ENCODE data around the gene CUX1.
"Not testable (repeated sequence)": the region's sequence is repeated elsewhere in the genome, so short reads cannot be mapped to it uniquely, and the experiment has no call there.

The CUX1 gene

GRCh38 chr7:102154425-102154824 lies 337.0 kb downstream of the CUX1 start:
- no peak for DNase-seq

GRCh38 chr7:102155821-102156441 lies 338.5 kb downstream of the CUX1 start:
- no peak for DNase-seq

GRCh38 chr7:102156867-102157266 lies 339.4 kb downstream of the CUX1 start:
- no peak for DNase-seq

- no peak for DNase-seq
These were observed 347.7 kb downstream of the CUX1 start for GRCh38 chr7:102165136-102165535.

DNA sequence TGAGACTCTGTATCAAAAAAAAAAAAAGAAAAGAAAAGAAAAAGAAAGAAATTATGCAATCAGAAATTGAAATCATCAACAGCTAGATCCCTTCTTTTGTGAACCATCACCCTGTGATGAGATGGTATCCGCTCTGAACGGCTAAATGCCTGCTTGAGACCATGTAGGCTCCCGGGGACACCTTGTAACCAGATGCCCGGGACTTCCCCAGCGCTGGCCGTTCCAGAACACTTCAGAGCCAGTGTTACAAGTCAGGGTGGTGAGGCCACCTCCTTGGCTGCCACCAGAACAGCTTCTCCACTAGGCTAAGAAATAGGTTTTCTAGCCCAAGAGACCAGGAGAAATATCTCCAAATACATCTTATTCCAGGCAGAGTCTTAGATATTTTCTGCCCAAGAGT lies 349.8 kb downstream of the CUX1 start:
- no peak for DNase-seq

DNA sequence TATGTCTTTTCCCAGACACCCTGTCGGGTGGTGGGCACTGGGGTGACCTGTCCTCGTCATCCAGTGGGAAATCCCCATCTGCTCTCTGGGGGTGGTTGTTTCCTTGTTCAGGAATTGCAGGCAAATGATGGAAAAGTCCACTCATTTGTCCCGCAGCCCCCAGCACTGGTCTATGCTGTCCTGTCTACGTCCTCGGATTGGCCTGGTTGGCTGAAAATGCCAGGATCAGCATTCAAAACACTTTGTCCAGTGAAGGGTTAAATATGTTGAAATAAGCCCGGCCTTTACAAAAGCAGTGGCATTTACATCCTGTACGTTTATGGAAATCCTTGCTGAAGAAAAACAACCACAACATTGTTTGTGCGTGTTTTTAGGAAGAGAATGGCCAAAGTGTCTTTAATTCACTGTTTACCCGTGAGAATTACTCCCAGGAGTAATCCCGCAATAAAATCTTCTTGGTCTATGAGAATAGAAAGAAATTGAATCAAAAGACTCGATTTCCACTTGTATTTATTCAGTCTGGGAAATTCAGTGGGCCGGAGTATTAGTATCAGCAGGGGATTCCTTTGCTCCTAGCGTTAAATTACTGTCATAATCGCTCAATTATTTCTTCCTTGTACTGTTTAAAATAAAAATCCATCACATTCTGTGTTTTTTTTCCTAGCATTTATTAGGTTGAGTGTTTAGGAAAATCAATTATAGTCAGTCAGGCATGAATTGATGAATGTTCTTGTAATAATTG lies 352.4 kb downstream of the CUX1 start:
- DNase-seq: no peak

GRCh38 chr7:102170393-102170970 lies 353.1 kb downstream of the CUX1 start:
- no peak for DNase-seq

DNA sequence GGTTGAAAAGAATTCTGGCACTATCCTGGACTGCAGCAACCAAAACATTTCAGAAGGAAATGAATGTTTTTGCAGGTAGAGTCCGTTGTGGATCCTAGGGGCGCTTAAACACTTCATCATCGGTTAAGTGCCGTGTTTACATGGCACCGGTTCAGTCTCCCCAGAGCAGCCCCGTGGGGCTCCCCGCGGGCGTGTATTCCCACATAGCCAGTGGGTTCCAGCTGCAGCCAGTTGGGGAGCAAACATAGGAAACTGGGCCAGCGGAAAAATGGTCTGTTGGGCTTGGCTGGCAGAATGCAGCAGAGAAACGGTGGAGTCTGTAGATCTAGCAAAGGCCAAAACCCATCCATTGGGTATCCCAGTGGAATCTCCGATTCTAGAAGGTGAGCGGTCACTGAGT lies 356.2 kb downstream of the CUX1 start:
- no peak for DNase-seq

DNA sequence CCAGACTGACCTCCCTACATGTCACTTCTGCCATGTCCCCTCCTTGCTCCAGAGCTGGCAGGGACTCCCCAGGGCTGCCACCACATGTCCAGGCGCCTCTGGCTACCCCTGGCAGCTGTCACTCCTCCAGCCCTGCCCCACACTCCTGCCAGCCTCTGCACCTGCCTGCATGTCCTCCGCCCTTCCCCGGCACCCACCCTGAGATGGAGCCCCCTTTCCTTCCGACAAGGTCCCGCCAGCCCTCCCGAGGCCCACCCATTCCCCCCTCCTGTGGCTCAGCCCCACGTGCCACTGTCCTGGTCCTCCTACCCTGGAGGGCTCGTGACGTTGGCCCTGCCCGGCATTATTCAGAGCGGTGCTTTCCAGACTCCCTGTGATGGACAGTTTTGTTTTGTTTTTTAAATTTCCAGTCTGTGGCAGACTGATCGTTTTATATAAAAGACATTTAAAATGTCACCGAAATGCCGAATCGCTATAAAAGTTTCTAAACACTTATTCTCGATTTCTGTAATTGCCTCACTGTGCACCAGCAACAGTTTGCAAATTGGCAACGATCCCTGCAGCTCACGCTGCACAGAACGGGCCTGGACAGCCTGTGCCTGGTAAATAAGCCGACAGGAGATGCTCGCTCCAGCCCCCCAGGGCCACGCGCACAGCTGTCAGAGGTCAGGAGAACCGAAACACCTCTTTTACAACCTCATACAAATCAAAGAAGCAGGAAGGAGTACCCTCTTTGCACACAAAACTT lies 358.2 kb downstream of the CUX1 start:
- no peak for DNase-seq

- DNase-seq: no peak
These were observed 361.0 kb downstream of the CUX1 start for GRCh38 chr7:102178410-102178809.

GRCh38 chr7:102180727-102181126 lies 363.3 kb downstream of the CUX1 start:
- no peak for DNase-seq

- no peak for DNase-seq
These were observed 364.1 kb downstream of the CUX1 start for GRCh38 chr7:102181517-102181916.

DNA sequence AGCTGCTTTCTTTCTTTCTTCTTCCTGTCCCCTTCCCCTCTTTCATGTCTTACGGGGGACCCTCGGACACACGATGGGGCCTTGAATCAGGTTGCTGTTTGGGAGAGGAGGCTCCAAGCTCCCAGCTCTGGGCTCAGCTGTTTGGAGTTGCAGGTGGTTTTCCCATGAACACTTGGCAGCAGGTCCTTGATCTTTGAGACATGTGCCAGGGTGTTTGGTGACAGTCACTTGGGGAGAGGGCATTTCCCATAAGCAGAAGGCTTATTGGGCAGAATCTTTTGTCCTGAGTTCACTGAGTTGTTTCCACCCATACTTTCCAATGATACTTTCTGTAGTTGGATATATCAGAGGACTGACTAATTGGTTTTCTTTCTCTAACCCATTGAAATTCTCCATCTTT lies 364.6 kb downstream of the CUX1 start:
- DNase-seq: no peak

GRCh38 chr7:102183848-102184247 lies 366.4 kb downstream of the CUX1 start:
- not testable (repeated sequence) for DNase-seq

- no peak for DNase-seq
These were observed 366.9 kb downstream of the CUX1 start for GRCh38 chr7:102184303-102184702.

DNA sequence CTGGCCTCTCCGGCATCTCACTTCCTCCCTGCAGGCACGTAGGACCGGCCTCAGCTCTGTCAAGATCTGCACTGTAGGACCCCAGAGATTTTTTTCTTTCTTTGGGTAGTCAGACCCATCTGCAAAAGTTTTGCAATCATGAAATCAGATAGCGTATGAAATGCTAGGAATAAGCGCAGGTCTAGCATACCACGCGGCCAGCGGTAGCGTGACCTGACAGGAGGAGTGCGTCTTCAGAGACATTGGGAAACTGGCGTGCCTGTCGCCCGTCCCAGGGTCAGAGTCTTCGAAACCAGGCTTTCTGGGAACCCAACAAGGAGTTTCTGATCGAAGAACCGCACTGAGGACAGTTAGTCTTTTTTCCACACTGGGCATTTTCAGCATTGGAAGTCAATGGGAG lies 368.4 kb downstream of the CUX1 start:
- no peak for DNase-seq

DNA sequence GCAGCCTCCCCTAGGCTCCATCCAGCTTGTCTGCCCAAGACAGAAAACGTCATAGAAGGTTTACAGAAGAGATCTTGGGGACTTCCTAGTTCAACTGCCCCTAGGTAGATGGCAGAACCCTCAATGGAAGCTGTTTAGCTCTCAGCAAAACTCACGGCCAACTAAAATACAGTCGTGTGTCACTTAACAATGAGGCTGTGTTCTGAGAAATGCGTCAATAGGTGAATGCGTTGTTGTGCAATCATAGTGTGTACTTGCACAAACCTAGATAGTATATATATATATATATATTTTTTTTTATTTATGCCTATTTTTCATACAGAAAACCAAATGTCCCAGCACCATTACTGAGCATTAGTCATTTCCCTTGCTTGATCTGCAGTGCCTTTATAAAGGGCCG lies 368.9 kb downstream of the CUX1 start:
- no peak for DNase-seq

GRCh38 chr7:102188746-102189145 lies 371.3 kb downstream of the CUX1 start:
- no peak for DNase-seq

- no peak for DNase-seq
These were observed 372.3 kb downstream of the CUX1 start for GRCh38 chr7:102189756-102190155.

DNA sequence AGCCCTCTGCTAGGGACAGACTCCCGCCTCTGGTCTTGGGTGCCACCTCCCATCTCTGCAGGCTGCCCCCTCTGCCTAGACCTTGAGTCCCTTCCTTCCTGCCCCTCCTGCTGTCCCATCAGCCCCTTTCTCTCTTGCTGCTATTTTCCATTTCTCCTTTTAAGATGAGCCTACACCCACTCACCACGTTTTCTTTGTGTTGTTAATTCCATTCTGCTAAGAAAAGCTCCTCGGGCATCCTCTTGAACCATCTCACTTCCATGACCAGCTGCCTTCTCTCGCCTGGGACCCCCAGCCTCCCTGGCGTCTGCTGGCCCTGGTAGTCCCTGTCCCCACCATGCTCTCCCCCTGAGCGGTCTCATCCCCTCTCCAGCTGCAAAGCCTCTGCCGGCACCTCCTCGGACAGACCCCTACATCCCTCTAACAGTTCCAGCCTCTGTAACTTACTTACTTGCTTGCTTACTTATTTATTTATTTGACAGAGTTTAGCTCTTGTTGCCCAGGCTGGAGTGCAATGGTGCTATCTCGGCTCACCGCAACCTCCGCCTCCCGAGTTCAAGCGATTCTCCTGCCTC lies 373.4 kb downstream of the CUX1 start:
- DNase-seq: no peak

DNA sequence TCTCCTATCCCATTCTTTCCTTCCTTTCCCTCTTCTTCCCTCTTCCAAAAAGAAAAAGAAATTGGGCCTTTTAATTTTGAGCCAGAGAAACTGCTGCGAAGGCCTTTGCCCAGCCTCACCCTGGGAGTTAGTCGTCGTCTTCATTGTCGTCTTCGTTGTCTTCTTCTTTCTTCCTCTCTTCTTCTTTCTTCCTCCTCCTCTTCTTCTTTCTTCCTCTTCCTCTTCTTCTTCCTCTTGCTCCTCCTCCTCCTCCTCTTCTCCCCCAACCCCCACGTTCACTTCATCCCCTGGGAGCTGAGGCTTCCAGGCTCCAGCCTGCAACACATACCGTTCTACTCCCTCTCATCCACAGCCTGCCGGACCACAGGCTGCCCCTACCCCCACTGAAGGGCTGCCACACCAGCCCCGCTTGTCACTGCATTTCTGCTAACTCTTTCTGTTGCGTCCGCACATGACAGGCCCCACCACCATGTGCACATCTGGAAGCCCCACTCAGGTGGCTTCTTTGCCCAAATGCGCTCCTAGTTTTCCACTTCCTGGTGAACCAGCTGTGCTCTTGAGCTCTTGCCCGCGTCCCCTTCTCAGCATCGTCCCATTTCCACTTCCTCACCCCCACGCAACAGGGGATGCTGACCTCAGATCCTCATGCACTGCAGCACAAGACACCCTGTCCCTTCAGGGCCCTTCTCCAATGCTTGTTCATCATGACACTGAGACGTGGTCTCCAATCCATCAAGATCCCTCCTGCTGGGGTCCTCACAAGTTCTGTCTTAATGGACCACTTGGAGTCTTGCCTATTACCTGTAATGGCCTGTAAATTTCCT lies 374.3 kb downstream of the CUX1 start:
- DNase-seq: no peak

DNA sequence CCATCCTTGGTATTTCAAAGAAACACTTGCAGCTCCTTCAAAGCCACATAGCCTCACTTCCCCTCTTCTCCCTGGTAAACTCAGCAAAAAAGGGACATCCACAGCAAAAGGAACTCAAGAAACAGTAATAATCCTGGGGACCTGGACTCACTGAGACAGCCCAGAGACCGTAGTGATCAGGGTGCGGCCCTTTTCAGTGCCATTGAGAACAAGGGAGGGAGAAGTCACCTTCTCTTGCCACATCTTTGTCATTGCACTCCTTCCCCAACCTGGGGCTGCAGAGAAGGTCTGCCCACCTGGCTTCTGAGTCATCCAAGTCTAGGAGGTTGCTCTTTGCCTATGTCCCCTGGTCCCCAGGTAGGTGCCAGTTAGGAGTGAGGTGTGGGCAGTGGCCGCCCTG lies 375.4 kb downstream of the CUX1 start:
- DNase-seq: no peak
